Ovary (tissue), 3 donors: ENCODE measurements around the gene NAT10.

Source experiments
- EP300 ChIP-seq: sonication (generic); formaldehyde crosslinking; IDR thresholded peaks from one replicate; pipeline ENCODE4 v1.6.1; 2017; ENCODE audit warnings: antibody characterized with exemption
- POLR2A ChIP-seq: fragments of 450-650 bp; IDR thresholded peaks from one replicate; pipeline ENCODE4 v1.6.1; 2017; ENCODE audit warnings: antibody characterized with exemption, mild to moderate bottlenecking, moderate library complexity
- TF ChIP-seq, protein P1 (sequence below), 3 donors: fragments of 450-650 bp in 2 of 3; fragments of 200-600 bp in 1 of 3; IDR thresholded peaks; one replicate each; pipeline versions ENCODE4 v1.5.1 to v1.8.0; 2016 to 2022; ENCODE audit warnings: antibody characterized with exemption in 3 of 3, mild to moderate bottlenecking in 1 of 3
- donor health status: DM: no; HTN: no; CAD: no.

DNA sequence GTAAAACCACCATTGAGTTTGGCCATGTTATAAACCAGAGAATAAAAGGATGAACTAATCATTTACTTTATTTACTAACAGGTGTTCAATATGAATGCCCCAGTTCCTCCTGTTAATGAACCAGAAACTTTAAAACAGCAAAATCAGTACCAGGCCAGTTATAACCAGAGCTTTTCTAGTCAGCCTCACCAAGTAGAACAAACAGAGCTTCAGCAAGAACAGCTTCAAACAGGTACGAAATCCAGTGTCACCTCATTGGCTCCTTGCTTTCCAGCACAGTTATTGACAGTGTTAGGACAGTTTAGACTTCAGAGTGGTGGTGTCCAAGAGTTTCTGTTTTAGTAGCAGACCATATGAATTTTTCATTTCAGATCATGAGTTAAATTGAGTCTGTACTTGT, 13.6 kb upstream of the NAT10 start:
- TF ChIP-seq, protein P1, sequence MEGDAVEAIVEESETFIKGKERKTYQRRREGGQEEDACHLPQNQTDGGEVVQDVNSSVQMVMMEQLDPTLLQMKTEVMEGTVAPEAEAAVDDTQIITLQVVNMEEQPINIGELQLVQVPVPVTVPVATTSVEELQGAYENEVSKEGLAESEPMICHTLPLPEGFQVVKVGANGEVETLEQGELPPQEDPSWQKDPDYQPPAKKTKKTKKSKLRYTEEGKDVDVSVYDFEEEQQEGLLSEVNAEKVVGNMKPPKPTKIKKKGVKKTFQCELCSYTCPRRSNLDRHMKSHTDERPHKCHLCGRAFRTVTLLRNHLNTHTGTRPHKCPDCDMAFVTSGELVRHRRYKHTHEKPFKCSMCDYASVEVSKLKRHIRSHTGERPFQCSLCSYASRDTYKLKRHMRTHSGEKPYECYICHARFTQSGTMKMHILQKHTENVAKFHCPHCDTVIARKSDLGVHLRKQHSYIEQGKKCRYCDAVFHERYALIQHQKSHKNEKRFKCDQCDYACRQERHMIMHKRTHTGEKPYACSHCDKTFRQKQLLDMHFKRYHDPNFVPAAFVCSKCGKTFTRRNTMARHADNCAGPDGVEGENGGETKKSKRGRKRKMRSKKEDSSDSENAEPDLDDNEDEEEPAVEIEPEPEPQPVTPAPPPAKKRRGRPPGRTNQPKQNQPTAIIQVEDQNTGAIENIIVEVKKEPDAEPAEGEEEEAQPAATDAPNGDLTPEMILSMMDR (IDR thresholded peaks at IDR 0.05) = no peak
- TF ChIP-seq POLR2A (no peak), EP300 (no peak)
